PC-9 (cell line): Measurements from ENCODE around the gene GALNT14.

ENCODE experiments used
- CTCF ChIP-seq: fragments of 200-600 bp; sonication (generic); conservative IDR thresholded peaks from 2 replicates; pipeline ENCODE4 v1.6.1; 2017; ENCODE audit warnings: mixed run types, antibody characterized with exemption, mild to moderate bottlenecking, moderate library complexity
- EZH2 ChIP-seq: fragments of 200-600 bp; sonication (generic); IDR thresholded peaks from 2 replicates; pipeline ENCODE4 v1.8.0; 2017; ENCODE audit warnings: antibody characterized with exemption, low read depth

GRCh38 chr2:30871440-30871839 lies 266.8 kb downstream of the GALNT14 start:
- no peak for TF ChIP-seq CTCF
- no peak for TF ChIP-seq EZH2
